Pulmonary artery endothelial cell (primary cell): ENCODE data around the gene CILP. TPM values are rescaled to one million over a fixed set of nuclear protein-coding genes. Genes with fewer than 3 reads are reported as not detected.

Source experiments
- DNase-seq: peaks from one replicate; pipeline ENCODE4 v3.0.0-alpha.2; 2011; ENCODE audit warnings: low read depth, low spot score
- total RNA-seq: library from RNA; depleted of rRNA; stranded (reverse); fragments of >200 nt; gene quantifications from 2 replicates; pipeline ENCODE4 v1.2.3, GENCODE V29; 2014

CILP gene
- total RNA-seq, 1 donor from 2014 or later = not detected

GRCh38 chr15:65226221-65226620, 14.9 kb upstream of the CILP start:
- no peak for DNase-seq

- DNase-seq = no peak
Observed at GRCh38 chr15:65223996-65224395, 12.7 kb upstream of the CILP start.

GRCh38 chr15:65222891-65223290, 11.6 kb upstream of the CILP start:
- DNase-seq = no peak

GRCh38 chr15:65221697-65222096, 10.4 kb upstream of the CILP start:
- DNase-seq = no peak

- DNase-seq = no peak
Observed at GRCh38 chr15:65219137-65219536, 7.9 kb upstream of the CILP start.

GRCh38 chr15:65217526-65218482, 6.5 kb upstream of the CILP start:
- no peak for DNase-seq

GRCh38 chr15:65215496-65215895, 4.2 kb upstream of the CILP start:
- no peak for DNase-seq

GRCh38 chr15:65214010-65214409, 2.7 kb upstream of the CILP start:
- DNase-seq = no peak

GRCh38 chr15:65213241-65213640, 2.0 kb upstream of the CILP start:
- no peak for DNase-seq

GRCh38 chr15:65212097-65212496, 824 bp upstream of the CILP start:
- DNase-seq = no peak

GRCh38 chr15:65211482-65211982, 259 bp upstream of the CILP start:
- no peak for DNase-seq

GRCh38 chr15:65209701-65210643, 1.3 kb downstream of the CILP start:
- DNase-seq = no peak

GRCh38 chr15:65208647-65209046, 2.6 kb downstream of the CILP start:
- no peak for DNase-seq

GRCh38 chr15:65207280-65207840, 3.9 kb downstream of the CILP start:
- no peak for DNase-seq

GRCh38 chr15:65206750-65207149, 4.5 kb downstream of the CILP start:
- DNase-seq = no peak

GRCh38 chr15:65204931-65205660, 6.2 kb downstream of the CILP start:
- no peak for DNase-seq

GRCh38 chr15:65204236-65204930, 6.9 kb downstream of the CILP start:
- no peak for DNase-seq

GRCh38 chr15:65201918-65202317, 9.4 kb downstream of the CILP start:
- no peak for DNase-seq

- DNase-seq = no peak
Observed at GRCh38 chr15:65198571-65198970, 12.7 kb downstream of the CILP start.

GRCh38 chr15:65197337-65197645, 14.0 kb downstream of the CILP start:
- no peak for DNase-seq
